Loucy (cell line): ENCODE data around the gene EGLN1.

Experiments used
- H2AFZ ChIP-seq: fragments of 200-600 bp; sonication (generic); 2 replicates; pipeline ENCODE4 v1.6.0; 2016; ENCODE audit warnings: antibody characterized with exemption, mild to moderate bottlenecking, low read length, moderate library complexity
- H3F3A ChIP-seq: fragments of 200-600 bp; 2 replicates; pipeline ENCODE4 v1.6.0; 2016; ENCODE audit warnings: antibody characterized with exemption, low read depth, mild to moderate bottlenecking
- H3K27me3 ChIP-seq: fragments of 200-600 bp; sonication (generic); 2 replicates; pipeline ENCODE4 v1.6.1; 2014; ENCODE audit warnings: low read length, mild to moderate bottlenecking; ENCODE audit not compliant: insufficient read depth, poor library complexity, severe bottlenecking
- H3K36me3 ChIP-seq: fragments of 200-600 bp; sonication (generic); 2 replicates; pipeline ENCODE4 v1.6.1; 2016; ENCODE audit warnings: low read length; ENCODE audit not compliant: insufficient read depth
- H3K4me1 ChIP-seq: fragments of 200-600 bp; sonication (generic); 2 replicates; pipeline ENCODE4 v1.5.1; 2014; ENCODE audit warnings: low read length, mild to moderate bottlenecking; ENCODE audit not compliant: insufficient read depth, poor library complexity, severe bottlenecking
- H3K4me2 ChIP-seq: fragments of 200-600 bp; sonication (generic); 2 replicates; pipeline ENCODE4 v1.6.0; 2014; ENCODE audit warnings: antibody characterized with exemption, low read length, low read depth, mild to moderate bottlenecking; ENCODE audit not compliant: poor library complexity, severe bottlenecking
- H3K4me3 ChIP-seq: fragments of 200-600 bp; sonication (generic); 2 replicates; pipeline ENCODE4 v1.5.1; 2014; ENCODE audit warnings: low read length, mild to moderate bottlenecking, mixed read lengths; ENCODE audit not compliant: poor library complexity, severe bottlenecking
- H3K79me2 ChIP-seq: fragments of 200-600 bp; sonication (generic); 2 replicates; pipeline ENCODE4 v1.6.1; 2014; ENCODE audit warnings: low read length; ENCODE audit not compliant: insufficient read depth
- H3K9ac ChIP-seq: fragments of 200-600 bp; sonication (generic); 2 replicates; pipeline ENCODE4 v1.6.0; 2014; ENCODE audit warnings: mild to moderate bottlenecking, low read depth, low read length, moderate library complexity; ENCODE audit not compliant: poor library complexity, severe bottlenecking
- H3K9me2 ChIP-seq: fragments of 200-600 bp; sonication (generic); replicated peaks from 2 replicates; pipeline ENCODE4 v1.6.1; 2016; ENCODE audit warnings: low read depth, low read length, mixed read lengths
- H3K9me3 ChIP-seq: fragments of 200-600 bp; sonication (generic); 2 replicates; pipeline ENCODE4 v1.6.1; 2014; ENCODE audit warnings: mild to moderate bottlenecking, antibody characterized with exemption, low read length, low read depth; ENCODE audit not compliant: insufficient read depth
- H4K20me1 ChIP-seq: fragments of 200-600 bp; sonication (generic); 2 replicates; pipeline ENCODE4 v1.6.0; 2014; ENCODE audit warnings: antibody characterized with exemption, low read length, mild to moderate bottlenecking; ENCODE audit not compliant: insufficient read depth, poor library complexity, severe bottlenecking
- EZH2phosphoT487 ChIP-seq: fragments of 200-600 bp; IDR thresholded peaks from 2 replicates; pipeline ENCODE4 v1.6.1; 2018; ENCODE audit warnings: antibody characterized with exemption, mild to moderate bottlenecking, moderate library complexity, borderline replicate concordance
- TF ChIP-seq, protein P1 (sequence below): fragments of 200-600 bp; sonication (generic); conservative IDR thresholded peaks from 2 replicates; pipeline ENCODE4 v1.5.1; 2014; ENCODE audit warnings: mild to moderate bottlenecking, antibody characterized with exemption, low read length

Gene EGLN1

DNA sequence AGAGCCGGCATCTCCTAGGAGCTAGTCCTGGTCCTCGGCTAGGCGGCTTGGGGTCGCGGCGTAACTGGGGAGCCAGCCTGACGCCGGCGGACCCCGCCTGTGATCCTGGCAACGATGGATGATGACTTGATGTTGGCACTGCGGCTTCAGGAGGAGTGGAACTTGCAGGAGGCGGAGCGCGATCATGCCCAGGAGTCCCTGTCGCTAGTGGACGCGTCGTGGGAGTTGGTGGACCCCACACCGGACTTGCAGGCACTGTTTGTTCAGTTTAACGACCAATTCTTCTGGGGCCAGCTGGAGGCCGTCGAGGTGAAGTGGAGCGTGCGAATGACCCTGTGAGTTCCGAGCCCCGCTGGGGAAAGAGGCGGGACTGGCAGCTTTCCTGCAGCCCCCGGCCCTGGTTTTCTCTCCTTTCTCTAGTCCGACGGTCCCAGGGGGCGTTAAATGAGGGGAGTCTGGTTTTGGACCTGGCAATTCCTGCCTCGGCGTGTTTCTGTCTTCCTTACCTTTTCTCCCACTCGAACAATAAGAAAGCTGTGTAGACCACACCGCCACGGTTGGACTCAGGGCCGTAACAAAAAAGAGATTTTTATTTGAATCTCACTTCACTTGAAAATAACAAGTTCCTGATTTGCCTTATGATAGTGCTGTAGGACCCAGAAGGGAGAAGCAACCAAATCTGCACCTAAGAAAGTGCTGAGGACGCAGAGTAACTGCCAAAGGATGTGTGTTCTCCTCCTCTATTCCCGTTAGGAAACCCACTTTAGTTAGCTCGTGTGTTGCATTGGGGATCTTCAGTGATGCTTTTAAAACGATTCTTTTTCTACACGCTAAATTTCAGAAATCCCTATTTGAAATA, 83.6 kb downstream of the EGLN1 start, which contains the start of gene SPRTN:
Gene SPRTN, plus strand, starts transcription at position 24 of the 859 bp plus-strand sequence. Its CDS starts 91 bp downstream, at position 115.
- no peak for TF ChIP-seq EZH2phosphoT487
- TF ChIP-seq, protein P1, sequence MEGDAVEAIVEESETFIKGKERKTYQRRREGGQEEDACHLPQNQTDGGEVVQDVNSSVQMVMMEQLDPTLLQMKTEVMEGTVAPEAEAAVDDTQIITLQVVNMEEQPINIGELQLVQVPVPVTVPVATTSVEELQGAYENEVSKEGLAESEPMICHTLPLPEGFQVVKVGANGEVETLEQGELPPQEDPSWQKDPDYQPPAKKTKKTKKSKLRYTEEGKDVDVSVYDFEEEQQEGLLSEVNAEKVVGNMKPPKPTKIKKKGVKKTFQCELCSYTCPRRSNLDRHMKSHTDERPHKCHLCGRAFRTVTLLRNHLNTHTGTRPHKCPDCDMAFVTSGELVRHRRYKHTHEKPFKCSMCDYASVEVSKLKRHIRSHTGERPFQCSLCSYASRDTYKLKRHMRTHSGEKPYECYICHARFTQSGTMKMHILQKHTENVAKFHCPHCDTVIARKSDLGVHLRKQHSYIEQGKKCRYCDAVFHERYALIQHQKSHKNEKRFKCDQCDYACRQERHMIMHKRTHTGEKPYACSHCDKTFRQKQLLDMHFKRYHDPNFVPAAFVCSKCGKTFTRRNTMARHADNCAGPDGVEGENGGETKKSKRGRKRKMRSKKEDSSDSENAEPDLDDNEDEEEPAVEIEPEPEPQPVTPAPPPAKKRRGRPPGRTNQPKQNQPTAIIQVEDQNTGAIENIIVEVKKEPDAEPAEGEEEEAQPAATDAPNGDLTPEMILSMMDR = no peak
- Histone ChIP-seq H4K20me1 (peaks cover 43% of the 10 kb centered on the region), H3F3A (no peaks in the 10 kb centered on the region; the same call in 1 of the 2 replicates), H3K79me2 (peaks cover 81% of the 10 kb centered on the region), H3K9ac (peak within 1 kb of the TSS; percentile 88), H2AFZ (peak within 1 kb of the TSS; percentile 89), H3K4me1 (peaks cover 50% of the 10 kb centered on the region), H3K27me3 (no peaks in the 10 kb centered on the region), H3K4me3 (peak within 1 kb of the TSS; percentile 92), H3K36me3 (no peaks in the 10 kb centered on the region), H3K9me3 (no peaks in the 10 kb centered on the region), H3K4me2 (peak within 1 kb of the TSS; percentile 87), H3K9me2 (no peaks in the 10 kb centered on the region)

DNA sequence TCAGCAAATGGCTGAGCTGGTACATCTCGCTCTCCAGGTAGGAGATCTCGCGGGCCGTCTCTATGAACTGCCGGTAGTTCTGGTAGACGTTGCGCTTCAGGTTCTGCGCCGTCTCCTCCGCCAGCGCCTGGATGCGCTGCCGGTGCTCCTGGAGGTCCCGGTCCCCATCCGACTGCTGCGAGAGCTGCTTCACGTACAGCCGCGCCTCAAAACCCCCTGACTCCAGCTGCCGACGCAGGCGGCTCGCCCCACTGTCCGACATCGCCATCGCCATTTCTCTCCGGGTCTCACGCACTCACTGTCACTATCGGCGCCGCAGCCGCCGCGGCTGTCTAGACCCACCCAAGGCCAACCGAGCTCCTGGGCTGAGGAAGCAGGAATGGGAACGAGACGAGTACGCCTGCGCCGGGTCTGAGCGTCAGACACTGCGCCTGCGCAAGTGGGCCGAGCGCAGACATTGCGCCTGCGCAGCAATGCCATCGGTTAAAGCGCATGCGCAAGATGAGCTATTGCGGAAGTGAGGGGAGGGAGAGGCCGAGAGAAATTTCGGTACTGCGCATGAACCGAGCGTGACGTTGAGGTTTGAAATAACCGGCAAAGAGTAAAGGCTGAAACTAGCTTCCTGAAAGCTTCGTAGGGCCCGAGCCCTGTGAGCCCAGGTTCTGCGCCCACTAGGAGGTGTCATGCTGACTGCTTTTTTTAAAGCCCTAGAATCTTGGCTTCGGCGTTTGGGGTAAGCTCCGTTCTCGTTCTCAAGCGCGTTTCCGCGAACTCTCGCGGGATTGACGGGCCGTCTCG, 84.4 kb downstream of the EGLN1 start, which contains the start of gene EXOC8:
Gene EXOC8, minus strand, starts transcription at position 381 of the 798 bp plus-strand sequence. Its CDS starts 107 bp downstream, at position 274.
- Histone ChIP-seq H3K9me3 (no peaks in the 10 kb centered on the region), H3K36me3 (no peaks in the 10 kb centered on the region), H3K27me3 (no peaks in the 10 kb centered on the region), H3K4me3 (peak within 1 kb of the TSS; percentile 92), H3K9me2 (no peaks in the 10 kb centered on the region), H3K4me1 (peaks cover 56% of the 10 kb centered on the region), H3K4me2 (peak within 1 kb of the TSS; percentile 87), H3K9ac (peak within 1 kb of the TSS; percentile 88), H4K20me1 (peaks cover 51% of the 10 kb centered on the region), H2AFZ (peak within 1 kb of the TSS; percentile 89), H3F3A (no peaks in the 10 kb centered on the region; the same call in 1 of the 2 replicates), H3K79me2 (peaks cover 87% of the 10 kb centered on the region)
- TF ChIP-seq, protein P1 = no peak
- no peak for TF ChIP-seq EZH2phosphoT487

DNA sequence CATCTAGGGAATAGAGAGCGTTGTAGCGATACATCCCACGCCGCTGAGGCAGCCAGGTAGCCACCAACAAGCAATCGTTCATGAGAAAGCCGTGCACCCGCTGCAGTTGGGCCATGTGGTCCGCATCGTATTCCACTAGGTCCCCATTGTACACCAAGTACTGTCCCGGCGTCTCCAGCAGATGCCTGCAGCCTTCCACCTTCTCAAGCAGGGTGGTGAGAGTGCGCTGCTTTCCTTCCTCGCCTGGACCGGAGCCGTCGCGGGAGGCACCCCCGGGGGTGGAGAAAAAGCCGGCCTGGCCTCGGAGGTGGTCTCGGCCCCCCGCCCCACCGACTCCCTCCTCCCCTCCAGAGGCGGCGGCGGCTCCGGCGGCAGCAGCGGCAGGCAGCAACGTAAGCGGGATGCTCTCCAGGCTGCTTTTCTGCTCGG, 85.0 kb downstream of the EGLN1 start:
- peaks cover 58% of the 10 kb centered on the region for H3K4me1 ChIP-seq
- TF ChIP-seq, protein P1 = no peak
- TF ChIP-seq EZH2phosphoT487 = no peak

More for the DNA sequence above, 85.0 kb downstream of the EGLN1 start:
- no peaks in the 10 kb centered on the region for H3K9me2 ChIP-seq
- no peaks in the 10 kb centered on the region; the same call in 1 of the 2 replicates for H3F3A ChIP-seq
- peak overlapping the region; percentile 88 for H3K9ac ChIP-seq
- H3K36me3 ChIP-seq = no peaks in the 10 kb centered on the region
- peak overlapping the region; percentile 92 for H3K4me3 ChIP-seq
- H2AFZ ChIP-seq = peak overlapping the region; percentile 89
- H3K79me2 ChIP-seq = peaks cover 88% of the 10 kb centered on the region
- no peaks in the 10 kb centered on the region for H3K27me3 ChIP-seq
- peak overlapping the region; percentile 87 for H3K4me2 ChIP-seq
- peaks cover 55% of the 10 kb centered on the region for H4K20me1 ChIP-seq
- H3K9me3 ChIP-seq = no peaks in the 10 kb centered on the region
